Measurements from ENCODE around the gene ANKRD13B.

DNA sequence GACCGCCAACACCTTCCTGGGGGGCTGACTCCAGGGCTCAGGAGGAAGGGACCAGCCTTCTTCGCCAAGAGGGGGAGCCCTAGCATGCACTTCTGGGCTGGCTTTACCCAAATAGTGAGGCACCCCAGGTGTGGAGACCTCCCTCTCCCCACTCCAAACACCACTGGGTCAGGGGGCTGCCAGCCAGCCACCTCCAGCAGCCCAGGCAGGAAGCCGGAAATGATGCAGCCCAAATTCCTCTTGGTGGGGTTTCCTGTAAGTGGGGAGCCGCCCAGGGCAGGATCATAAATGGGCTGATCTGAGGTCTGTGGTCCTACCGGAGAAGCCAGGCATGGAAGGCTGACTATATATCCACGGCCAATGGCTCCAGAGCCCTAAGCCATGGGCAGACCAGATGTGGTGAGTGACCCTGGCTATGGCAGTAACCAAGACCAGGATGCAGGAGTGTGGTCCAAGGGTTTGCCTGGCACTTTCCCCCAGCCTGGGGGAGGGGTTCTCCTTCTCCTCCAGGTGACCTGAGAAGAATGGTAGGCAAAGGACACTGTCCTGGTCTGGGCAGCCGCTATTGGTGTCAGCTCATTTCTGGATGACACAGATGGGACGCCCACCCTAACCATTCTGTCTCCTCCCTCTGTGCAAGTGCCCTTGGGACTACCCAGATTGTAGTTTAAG, 7.7 kb upstream of the ANKRD13B start:
- TF ChIP-seq POLR2AphosphoS5 (IDR thresholded peaks at IDR 0.05; ENCODE audit: insufficient read depth in 1 of 2, low read depth in 1 of 2) = no peak
- no peak for TF ChIP-seq CTCF (IDR thresholded peaks at IDR 0.05)
